ENCODE measurements around the gene CDH4. TPM values are rescaled to one million over a fixed set of nuclear protein-coding genes. Genes with fewer than 3 reads are reported as not detected.

Gene CDH4
- total RNA-seq, 1 experiment from 2014 or later: not detected

DNA sequence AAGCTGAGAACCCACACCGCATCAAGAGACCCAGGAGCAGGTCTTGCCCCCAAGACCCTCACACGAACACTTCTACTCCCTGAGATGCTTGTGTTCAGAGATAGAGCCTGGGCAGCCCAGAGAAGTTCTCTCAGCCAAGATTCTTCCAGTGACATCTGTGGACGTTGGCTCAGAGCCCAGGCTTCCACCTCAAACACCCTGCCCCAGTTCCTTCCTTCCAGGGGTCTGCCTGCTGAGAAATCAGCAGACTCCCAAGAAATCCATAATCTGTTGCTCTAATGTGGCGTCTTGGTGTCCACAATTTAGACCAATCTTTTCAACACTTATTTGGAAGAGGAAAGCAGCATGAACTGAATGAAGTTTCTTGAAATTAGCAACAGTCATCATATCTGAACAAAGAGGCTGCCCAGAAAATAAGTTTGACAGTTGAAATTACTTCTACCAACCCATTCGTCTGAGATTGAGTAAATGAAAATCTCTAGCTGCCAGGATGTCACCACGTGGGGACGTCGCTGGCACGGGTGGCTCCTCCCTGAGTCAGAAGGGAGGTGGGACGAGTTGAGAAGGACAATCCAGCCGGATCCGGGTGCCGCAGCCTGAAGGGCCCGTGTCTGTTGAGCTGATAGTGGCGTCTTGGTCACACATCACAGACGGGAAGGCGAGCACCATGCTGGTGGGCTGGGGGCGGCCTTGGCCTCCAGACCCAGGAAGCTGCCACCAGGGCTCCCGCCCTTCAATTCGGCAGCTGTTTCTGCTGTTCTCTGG, 412.7 kb downstream of the CDH4 start:
- BruUV-seq (replicated peaks): no TSS peak
- no peaks in the 10 kb centered on the region for H3K79me2 ChIP-seq (ENCODE audit: low read depth)
- ChIA-PET POLR2A (ENCODE audit: unreplicated experiment) (no interaction called here), CTCF (no interaction called here)
- no peaks in the 10 kb centered on the region for H3K36me3 ChIP-seq (ENCODE audit: low read depth)
- H3K4me2 ChIP-seq: no peak overlapping the region
- H3K4me1 ChIP-seq (replicated peaks; ENCODE audit: insufficient read depth): no peaks in the 10 kb centered on the region
- H3K9me3 ChIP-seq (ENCODE audit: insufficient read depth, low read depth): no peaks in the 10 kb centered on the region
- no peak overlapping the region for H3K4me3 ChIP-seq
- H3F3A ChIP-seq (ENCODE audit: insufficient read depth, low read depth): no peaks in the 10 kb centered on the region
- 0 out of 2 replicates have a peak, but pooled peaks cover 4% of the 10 kb centered on the region for H4K20me1 ChIP-seq (ENCODE audit: insufficient read depth)
- no peak overlapping the region for H2AFZ ChIP-seq
- intact Hi-C loops (cut with micrococcal nuclease; ENCODE audit: unreplicated experiment): no loop called here
- no peaks in the 10 kb centered on the region for H3K9me2 ChIP-seq (ENCODE audit: insufficient read depth)
- no peak for DNase-seq
- H3K27ac ChIP-seq: no peak overlapping the region
- no peak for TF ChIP-seq EZH2 (IDR thresholded peaks at IDR 0.05; ENCODE audit: low read depth)
- TF ChIP-seq, protein P1, sequence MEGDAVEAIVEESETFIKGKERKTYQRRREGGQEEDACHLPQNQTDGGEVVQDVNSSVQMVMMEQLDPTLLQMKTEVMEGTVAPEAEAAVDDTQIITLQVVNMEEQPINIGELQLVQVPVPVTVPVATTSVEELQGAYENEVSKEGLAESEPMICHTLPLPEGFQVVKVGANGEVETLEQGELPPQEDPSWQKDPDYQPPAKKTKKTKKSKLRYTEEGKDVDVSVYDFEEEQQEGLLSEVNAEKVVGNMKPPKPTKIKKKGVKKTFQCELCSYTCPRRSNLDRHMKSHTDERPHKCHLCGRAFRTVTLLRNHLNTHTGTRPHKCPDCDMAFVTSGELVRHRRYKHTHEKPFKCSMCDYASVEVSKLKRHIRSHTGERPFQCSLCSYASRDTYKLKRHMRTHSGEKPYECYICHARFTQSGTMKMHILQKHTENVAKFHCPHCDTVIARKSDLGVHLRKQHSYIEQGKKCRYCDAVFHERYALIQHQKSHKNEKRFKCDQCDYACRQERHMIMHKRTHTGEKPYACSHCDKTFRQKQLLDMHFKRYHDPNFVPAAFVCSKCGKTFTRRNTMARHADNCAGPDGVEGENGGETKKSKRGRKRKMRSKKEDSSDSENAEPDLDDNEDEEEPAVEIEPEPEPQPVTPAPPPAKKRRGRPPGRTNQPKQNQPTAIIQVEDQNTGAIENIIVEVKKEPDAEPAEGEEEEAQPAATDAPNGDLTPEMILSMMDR (conservative IDR thresholded peaks at IDR 0.05): no peak
- H3K27me3 ChIP-seq (ENCODE audit: insufficient read depth, low read depth): peaks cover 100% of the 10 kb centered on the region

DNA sequence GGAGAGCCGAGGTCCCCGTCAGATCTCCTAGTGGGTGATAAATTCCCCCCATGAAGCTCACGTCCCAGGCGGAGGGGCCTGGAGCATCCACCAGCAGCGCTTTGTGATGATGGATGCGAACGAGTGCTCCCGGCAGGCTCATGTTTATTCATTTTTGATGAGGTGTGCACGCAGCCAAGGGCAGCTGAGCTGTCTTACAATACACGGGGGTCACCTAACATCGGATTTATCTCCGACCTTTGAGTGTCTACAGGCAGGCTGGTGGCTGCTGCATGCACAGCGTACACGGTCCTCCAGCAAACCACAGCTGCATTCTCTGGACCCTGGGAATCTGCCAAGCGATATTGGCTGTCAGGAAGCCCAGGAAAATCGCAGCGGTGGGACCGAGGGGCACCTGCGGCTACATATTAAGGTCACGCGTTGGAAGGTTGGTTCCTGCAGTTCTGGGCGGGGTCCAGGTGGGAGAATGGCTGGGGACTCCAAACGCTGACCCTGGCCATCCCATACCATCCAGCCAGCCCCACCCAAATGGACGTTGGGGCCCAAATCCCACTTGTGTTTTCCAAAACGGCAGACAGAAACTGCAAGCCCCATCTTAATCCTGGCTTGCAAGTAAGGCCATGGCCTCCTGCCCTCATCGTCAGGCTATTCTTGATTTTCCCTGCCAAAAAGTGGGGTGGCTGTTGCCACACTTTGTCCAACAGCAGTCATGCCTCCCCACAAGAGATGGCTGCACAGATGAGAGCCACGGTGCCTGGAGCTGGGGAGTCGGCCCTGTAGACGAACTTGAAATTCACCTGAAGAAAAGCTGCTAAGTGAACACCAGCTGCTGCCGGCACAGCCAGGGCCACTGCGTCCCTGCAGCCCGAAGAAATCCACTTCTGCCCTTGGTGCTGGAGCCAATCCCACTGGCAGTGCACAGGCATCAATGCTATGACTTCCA, 413.7 kb downstream of the CDH4 start:
- H2AFZ ChIP-seq: no peak overlapping the region
- H3F3A ChIP-seq (ENCODE audit: insufficient read depth, low read depth): no peaks in the 10 kb centered on the region
- H3K27ac ChIP-seq: no peak overlapping the region
- H3K9me3 ChIP-seq (ENCODE audit: insufficient read depth, low read depth): no peaks in the 10 kb centered on the region
- no TSS peak for BruUV-seq (replicated peaks)
- peaks cover 99% of the 10 kb centered on the region for H3K27me3 ChIP-seq (ENCODE audit: insufficient read depth, low read depth)
- no peaks in the 10 kb centered on the region for H3K79me2 ChIP-seq (ENCODE audit: low read depth)
- intact Hi-C loops (cut with micrococcal nuclease; ENCODE audit: unreplicated experiment): no loop called here
- no peak overlapping the region for H3K4me2 ChIP-seq
- H3K9me2 ChIP-seq (ENCODE audit: insufficient read depth): no peaks in the 10 kb centered on the region
- CTCF ChIA-PET: no interaction called here
- no peaks in the 10 kb centered on the region for H3K4me1 ChIP-seq (replicated peaks; ENCODE audit: insufficient read depth)
- H3K4me3 ChIP-seq: no peak overlapping the region
- no peaks in the 10 kb centered on the region for H3K36me3 ChIP-seq (ENCODE audit: low read depth)
- POLR2A ChIA-PET (ENCODE audit: unreplicated experiment): no interaction called here
- TF ChIP-seq, protein P1 (conservative IDR thresholded peaks at IDR 0.05): no peak
- peak; percentile 91 for TF ChIP-seq EZH2 (IDR thresholded peaks at IDR 0.05; ENCODE audit: low read depth)
- DNase-seq: no peak
- H4K20me1 ChIP-seq (ENCODE audit: insufficient read depth): 0 out of 2 replicates have a peak, but pooled peaks cover 4% of the 10 kb centered on the region

DNA sequence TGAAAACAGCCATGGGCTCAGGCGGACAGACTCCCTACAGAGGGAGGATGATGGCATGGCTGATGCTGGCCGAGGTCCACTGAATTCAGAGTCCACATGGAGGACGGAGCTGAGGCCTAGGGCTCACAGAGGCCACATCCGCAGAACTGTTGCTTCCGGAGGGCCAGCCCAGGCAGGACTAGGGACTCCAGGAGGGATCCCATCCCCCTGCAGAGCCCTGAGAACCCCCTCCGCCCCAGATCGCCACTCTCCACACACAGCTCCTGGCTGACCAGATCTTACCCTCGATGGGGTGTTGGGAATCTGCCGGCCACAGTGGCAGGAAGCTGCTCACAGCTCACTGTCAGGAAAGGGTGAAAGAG, 414.4 kb downstream of the CDH4 start:
- no TSS peak for BruUV-seq (replicated peaks)
- ChIA-PET POLR2A (ENCODE audit: unreplicated experiment) (no interaction called here), CTCF (no interaction called here)
- Histone ChIP-seq H3K4me2 (no peak overlapping the region), H3K27ac (no peak overlapping the region), H4K20me1 (ENCODE audit: insufficient read depth) (0 out of 2 replicates have a peak, but pooled peaks cover 4% of the 10 kb centered on the region), H3K4me3 (no peak overlapping the region), H3K27me3 (ENCODE audit: insufficient read depth, low read depth) (peaks cover 92% of the 10 kb centered on the region), H3K9me3 (ENCODE audit: insufficient read depth, low read depth) (no peaks in the 10 kb centered on the region), H3K79me2 (ENCODE audit: low read depth) (no peaks in the 10 kb centered on the region), H3K4me1 (replicated peaks; ENCODE audit: insufficient read depth) (no peaks in the 10 kb centered on the region), H3F3A (ENCODE audit: insufficient read depth, low read depth) (no peaks in the 10 kb centered on the region), H3K36me3 (ENCODE audit: low read depth) (no peaks in the 10 kb centered on the region), H2AFZ (no peak overlapping the region), H3K9me2 (ENCODE audit: insufficient read depth) (no peaks in the 10 kb centered on the region)
- no peak for DNase-seq
- intact Hi-C loops (cut with micrococcal nuclease; ENCODE audit: unreplicated experiment): no loop called here
- TF ChIP-seq, protein P1 (conservative IDR thresholded peaks at IDR 0.05): no peak
- no peak for TF ChIP-seq EZH2 (IDR thresholded peaks at IDR 0.05; ENCODE audit: low read depth)
